OCI-LY7 (cell line): ENCODE data around the gene ZBTB20. TPM values are rescaled to one million over a fixed set of nuclear protein-coding genes. Genes with fewer than 3 reads are reported as not detected.

Source experiments
- BruUV-seq: library from RNA; stranded (reverse); fragments of 400-500 nt; replicated peaks from 2 replicates; lab custom pipeline; 2021; lab: Mats Ljungman, UMichigan
- CTCF ChIA-PET: fragments of 300-600 bp; sonication (Branson Sonifier 250); formaldehyde crosslinking; loops from one replicate; lab custom pipeline; 2022; ENCODE audit warnings: antibody characterized with exemption; ENCODE audit not compliant: unreplicated experiment; lab: Charles Lee
- POLR2A ChIA-PET: fragments of 300-600 bp; sonication (Branson Sonifier 250); formaldehyde crosslinking; loops from one replicate; lab custom pipeline; 2022; ENCODE audit warnings: antibody characterized with exemption; lab: Charles Lee
- DNase-seq: peaks from one replicate; pipeline ENCODE4 v3.0.0-alpha.2; 2015; ENCODE audit warnings: low spot score
- H2AFZ ChIP-seq: fragments of 200-600 bp; sonication (generic), shearing (Covaris generic); 2 replicates; pipeline ENCODE4 v1.6.1; 2014; ENCODE audit warnings: mild to moderate bottlenecking, antibody characterized with exemption, low read length, moderate library complexity
- H3K27ac ChIP-seq: fragments of 200-600 bp; sonication (generic); 2 replicates; pipeline ENCODE4 v1.5.1; 2014; ENCODE audit warnings: mixed run types, low read depth, mild to moderate bottlenecking, moderate library complexity, low read length, inconsistent platforms; ENCODE audit not compliant: poor library complexity, severe bottlenecking
- H3K36me3 ChIP-seq: fragments of 200-600 bp; sonication (generic); 2 replicates; pipeline ENCODE4 v1.6.1; 2014; ENCODE audit warnings: mild to moderate bottlenecking, antibody characterized with exemption, low read length, moderate library complexity, mixed read lengths; ENCODE audit not compliant: insufficient read depth
- H3K4me1 ChIP-seq: fragments of 200-600 bp; sonication (generic); 2 replicates; pipeline ENCODE4 v1.5.1; 2014; ENCODE audit warnings: mild to moderate bottlenecking, low read length; ENCODE audit not compliant: insufficient read depth, poor library complexity, severe bottlenecking
- H3K4me2 ChIP-seq: fragments of 200-600 bp; sonication (generic); 2 replicates; pipeline ENCODE4 v1.6.1; 2014; ENCODE audit warnings: mild to moderate bottlenecking, low read length
- H3K4me3 ChIP-seq: fragments of 200-600 bp; sonication (generic); 2 replicates; pipeline ENCODE4 v1.5.1; 2014; ENCODE audit warnings: mild to moderate bottlenecking, low read depth, low read length; ENCODE audit not compliant: poor library complexity, severe bottlenecking
- H3K79me2 ChIP-seq: fragments of 200-600 bp; sonication (generic); 2 replicates; pipeline ENCODE4 v1.6.1; 2016; ENCODE audit warnings: low read depth, mild to moderate bottlenecking, low read length, moderate library complexity, mixed read lengths; ENCODE audit not compliant: insufficient read depth
- H3K9me2 ChIP-seq: fragments of 200-600 bp; sonication (generic); 2 replicates; pipeline ENCODE4 v1.6.1; 2016; ENCODE audit warnings: mild to moderate bottlenecking, low read length, mixed read lengths; ENCODE audit not compliant: insufficient read depth
- H3K9me3 ChIP-seq: fragments of 200-600 bp; sonication (generic); 2 replicates; pipeline ENCODE4 v1.6.1; 2014; ENCODE audit warnings: mild to moderate bottlenecking, mixed run types, low read length, mixed read lengths
- H4K20me1 ChIP-seq: fragments of 200-600 bp; sonication (generic); 2 replicates; pipeline ENCODE4 v1.6.1; 2014; ENCODE audit warnings: mild to moderate bottlenecking, antibody characterized with exemption, low read length, moderate library complexity, mixed read lengths; ENCODE audit not compliant: insufficient read depth
- EZH2phosphoT487 ChIP-seq: fragments of 200-600 bp; sonication (generic); IDR thresholded peaks from 2 replicates; pipeline ENCODE4 v1.6.1; 2018; ENCODE audit warnings: low read depth, borderline replicate concordance, mild to moderate bottlenecking, mixed run types, antibody characterized with exemption, low read length, moderate library complexity, mixed read lengths
- intact Hi-C: fragments of 100-400 bp; cut with micrococcal nuclease; formaldehyde crosslinking; loops from one replicate; pipeline ENCODE4 v1.10.0; 2022; ENCODE audit not compliant: unreplicated experiment
- total RNA-seq, 2 experiments: library from RNA; depleted of rRNA in 1 of 2; stranded (reverse); fragments of >200 nt in 1 of 2; shearing (Covaris generic) in 1 of 2; gene quantifications; 2 replicates each; pipeline ENCODE4 v1.2.3, GENCODE V29; 2014 to 2022
- TF ChIP-seq, protein P1 (sequence below): fragments of 200-600 bp; sonication (generic); conservative IDR thresholded peaks from 2 replicates; pipeline ENCODE4 v1.5.1; 2014; ENCODE audit warnings: mild to moderate bottlenecking, antibody characterized with exemption, low read length, moderate library complexity, mixed read lengths

ZBTB20 gene
- total RNA-seq, 2 experiments from 2014 or later, result 5.5 to 11.8 TPM

DNA sequence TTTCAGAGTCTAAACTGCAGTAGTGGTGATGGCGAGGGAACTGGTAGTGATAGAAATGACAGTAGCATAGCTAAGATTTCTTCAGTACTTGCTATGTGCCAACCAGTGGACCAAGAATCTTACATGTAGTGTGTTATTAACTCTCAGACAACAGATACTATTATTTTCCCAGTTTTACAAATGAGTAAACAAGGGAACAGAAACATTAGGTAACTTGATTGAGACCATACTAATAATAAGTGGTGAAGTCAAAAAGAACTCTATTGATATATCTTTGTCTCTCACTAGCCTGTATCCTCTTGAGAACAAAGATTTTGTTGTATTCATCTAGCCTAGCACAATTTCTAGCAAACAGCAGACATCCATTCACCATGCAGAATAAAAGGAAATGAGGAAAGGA lies 250.1 kb downstream of the ZBTB20 start:
- no peaks in the 10 kb centered on the region for H4K20me1 ChIP-seq
- H3K4me3 ChIP-seq, result no peak overlapping the region
- H3K4me2 ChIP-seq, result no peak overlapping the region
- H3K27ac ChIP-seq, result no peak overlapping the region
- no peak for TF ChIP-seq EZH2phosphoT487
- no peaks in the 10 kb centered on the region for H3K36me3 ChIP-seq
- intact Hi-C loops, result no loop called here
- POLR2A ChIA-PET, result no interaction called here
- DNase-seq, result no peak
- CTCF ChIA-PET, result no interaction called here
- H3K79me2 ChIP-seq, result no peaks in the 10 kb centered on the region
- H2AFZ ChIP-seq, result no peak overlapping the region
- no peaks in the 10 kb centered on the region for H3K9me2 ChIP-seq
- no peaks in the 10 kb centered on the region for H3K4me1 ChIP-seq
- no peaks in the 10 kb centered on the region for H3K9me3 ChIP-seq
- no TSS peak for BruUV-seq

DNA sequence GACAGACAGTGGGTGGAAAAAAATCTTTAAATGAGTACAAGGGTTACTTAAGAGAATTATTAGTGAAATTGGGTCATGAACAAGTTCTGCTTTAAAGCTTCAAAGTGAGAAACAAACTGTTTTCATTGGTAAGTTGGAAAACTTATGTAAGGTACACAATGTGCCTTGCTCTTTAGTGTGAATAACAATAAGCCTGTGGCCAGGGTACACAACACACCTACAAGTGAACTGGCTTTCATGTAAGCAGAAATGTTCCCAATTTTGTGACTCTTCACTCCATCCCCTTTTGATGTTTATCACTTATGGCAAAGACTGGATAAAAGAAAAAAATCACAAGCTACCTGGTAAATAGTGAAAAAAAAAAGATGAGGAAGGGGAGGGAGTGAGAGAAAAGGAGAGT lies 253.7 kb downstream of the ZBTB20 start:
- POLR2A ChIA-PET, result interaction anchor here (1.0 kb wide), 1 partner anchor 21 kb away, joined by 3 read pairs; no protein-coding TSS in a partner anchor

DNA sequence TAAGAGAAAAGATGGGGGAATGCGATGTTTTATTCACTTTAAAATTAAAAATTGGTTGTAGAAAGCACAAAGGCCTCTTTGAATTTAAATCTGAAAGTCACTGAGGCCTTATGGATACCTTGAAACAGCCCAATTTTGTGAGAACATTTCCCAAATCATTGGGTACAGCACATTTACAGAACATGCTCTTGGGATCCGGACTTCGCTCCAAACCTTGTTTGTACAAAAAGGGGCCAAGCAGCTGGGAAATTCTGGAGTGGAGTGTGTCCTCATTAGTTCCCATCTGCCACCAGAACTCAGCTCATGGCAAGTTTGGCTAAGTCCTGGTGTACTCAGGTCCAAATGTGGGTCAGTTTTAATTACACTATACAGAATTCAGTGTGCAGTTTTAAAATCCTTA lies 254.2 kb downstream of the ZBTB20 start:
- POLR2A ChIA-PET, result interaction anchor here (1.0 kb wide), 1 partner anchor 20 kb away, joined by 3 read pairs; no protein-coding TSS in a partner anchor
- H3K36me3 ChIP-seq, result no peaks in the 10 kb centered on the region
- DNase-seq, result no peak
- no peak for TF ChIP-seq EZH2phosphoT487
- TF ChIP-seq, protein P1, sequence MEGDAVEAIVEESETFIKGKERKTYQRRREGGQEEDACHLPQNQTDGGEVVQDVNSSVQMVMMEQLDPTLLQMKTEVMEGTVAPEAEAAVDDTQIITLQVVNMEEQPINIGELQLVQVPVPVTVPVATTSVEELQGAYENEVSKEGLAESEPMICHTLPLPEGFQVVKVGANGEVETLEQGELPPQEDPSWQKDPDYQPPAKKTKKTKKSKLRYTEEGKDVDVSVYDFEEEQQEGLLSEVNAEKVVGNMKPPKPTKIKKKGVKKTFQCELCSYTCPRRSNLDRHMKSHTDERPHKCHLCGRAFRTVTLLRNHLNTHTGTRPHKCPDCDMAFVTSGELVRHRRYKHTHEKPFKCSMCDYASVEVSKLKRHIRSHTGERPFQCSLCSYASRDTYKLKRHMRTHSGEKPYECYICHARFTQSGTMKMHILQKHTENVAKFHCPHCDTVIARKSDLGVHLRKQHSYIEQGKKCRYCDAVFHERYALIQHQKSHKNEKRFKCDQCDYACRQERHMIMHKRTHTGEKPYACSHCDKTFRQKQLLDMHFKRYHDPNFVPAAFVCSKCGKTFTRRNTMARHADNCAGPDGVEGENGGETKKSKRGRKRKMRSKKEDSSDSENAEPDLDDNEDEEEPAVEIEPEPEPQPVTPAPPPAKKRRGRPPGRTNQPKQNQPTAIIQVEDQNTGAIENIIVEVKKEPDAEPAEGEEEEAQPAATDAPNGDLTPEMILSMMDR, result no peak
- no peak overlapping the region for H3K27ac ChIP-seq
- no peaks in the 10 kb centered on the region for H3K4me1 ChIP-seq
- no peaks in the 10 kb centered on the region for H3K79me2 ChIP-seq
- H3K9me3 ChIP-seq, result no peaks in the 10 kb centered on the region
- H3K4me2 ChIP-seq, result no peak overlapping the region
- H4K20me1 ChIP-seq, result no peaks in the 10 kb centered on the region
- H3K4me3 ChIP-seq, result no peak overlapping the region
- CTCF ChIA-PET, result no interaction called here
- no TSS peak for BruUV-seq
- H3K9me2 ChIP-seq, result no peaks in the 10 kb centered on the region
- no peak overlapping the region for H2AFZ ChIP-seq
- intact Hi-C loops, result no loop called here

More for the DNA sequence above, 253.7 kb downstream of the ZBTB20 start:
- H2AFZ ChIP-seq, result no peak overlapping the region
- no peaks in the 10 kb centered on the region for H3K79me2 ChIP-seq
- no peaks in the 10 kb centered on the region for H3K9me3 ChIP-seq
- no peaks in the 10 kb centered on the region for H3K9me2 ChIP-seq
- CTCF ChIA-PET, result no interaction called here
- H3K27ac ChIP-seq, result no peak overlapping the region
- no TSS peak for BruUV-seq
- H3K4me2 ChIP-seq, result no peak overlapping the region
- intact Hi-C loops, result no loop called here
- H3K4me1 ChIP-seq, result no peaks in the 10 kb centered on the region
- no peak overlapping the region for H3K4me3 ChIP-seq
- no peaks in the 10 kb centered on the region for H3K36me3 ChIP-seq
- no peak for TF ChIP-seq EZH2phosphoT487
- TF ChIP-seq, protein P1, result no peak
- H4K20me1 ChIP-seq, result no peaks in the 10 kb centered on the region
- no peak for DNase-seq
